ENCODE data around the gene SDHAF3. TPM values are rescaled to one million over a fixed set of nuclear protein-coding genes. Genes with fewer than 3 reads are reported as not detected.

Gene SDHAF3
- total RNA-seq, 3 donors from 2014 or later: 11.7 to 23.2 (median 17.1) TPM

GRCh38 chr7:97081521-97082300 is 35.8 kb upstream of the SDHAF3 start:
- Histone ChIP-seq H3K4me1 (ENCODE audit: low read depth) (no peaks in the 10 kb centered on the region), H3K36me3 (ENCODE audit: low read depth) (no peaks in the 10 kb centered on the region), H3K9me3 (no peaks in the 10 kb centered on the region), H3K4me3 (no peak overlapping the region)
- TF ChIP-seq CTCF (IDR thresholded peaks at IDR 0.05): no peak
- DNase-seq (no peak), ATAC-seq (no peak)
- intact Hi-C loops (cut with DNase I, micrococcal nuclease): no loop called here

- intact Hi-C loops (cut with DNase I, micrococcal nuclease): no loop called here
- DNase-seq (no peak), ATAC-seq (no peak)
- Histone ChIP-seq H3K9me3 (no peaks in the 10 kb centered on the region), H3K4me1 (ENCODE audit: low read depth) (no peaks in the 10 kb centered on the region), H3K4me3 (no peak overlapping the region), H3K36me3 (ENCODE audit: low read depth) (no peaks in the 10 kb centered on the region)
- no peak for TF ChIP-seq CTCF (IDR thresholded peaks at IDR 0.05)
Observed at GRCh38 chr7:97088364-97088763, 29.1 kb upstream of the SDHAF3 start.

GRCh38 chr7:97089771-97090170 is 27.7 kb upstream of the SDHAF3 start:
- DNase-seq (no peak), ATAC-seq (no peak)
- Histone ChIP-seq H3K4me3 (no peak overlapping the region), H3K4me1 (ENCODE audit: low read depth) (no peaks in the 10 kb centered on the region), H3K36me3 (ENCODE audit: low read depth) (no peaks in the 10 kb centered on the region), H3K9me3 (no peaks in the 10 kb centered on the region)
- no peak for TF ChIP-seq CTCF (IDR thresholded peaks at IDR 0.05)
- intact Hi-C loops (cut with DNase I, micrococcal nuclease): no loop called here

GRCh38 chr7:97090761-97091353 is 26.6 kb upstream of the SDHAF3 start:
- TF ChIP-seq CTCF (IDR thresholded peaks at IDR 0.05): no peak
- H3K4me1 ChIP-seq (ENCODE audit: low read depth): no peaks in the 10 kb centered on the region

GRCh38 chr7:97094284-97094930 is 23.1 kb upstream of the SDHAF3 start:
- intact Hi-C loops (cut with DNase I, micrococcal nuclease): no loop called here
- Histone ChIP-seq H3K4me3 (no peak overlapping the region), H3K36me3 (ENCODE audit: low read depth) (no peaks in the 10 kb centered on the region), H3K9me3 (no peaks in the 10 kb centered on the region), H3K4me1 (ENCODE audit: low read depth) (no peaks in the 10 kb centered on the region)
- DNase-seq (no peak), ATAC-seq (no peak)
- no peak for TF ChIP-seq CTCF (IDR thresholded peaks at IDR 0.05)

More at GRCh38 chr7:97090761-97091353, 26.6 kb upstream of the SDHAF3 start:
- ATAC-seq: no peak
- DNase-seq: no peak
- intact Hi-C loops (cut with DNase I, micrococcal nuclease): no loop called here
- no peak overlapping the region for H3K4me3 ChIP-seq
- no peaks in the 10 kb centered on the region for H3K9me3 ChIP-seq
- no peaks in the 10 kb centered on the region for H3K36me3 ChIP-seq (ENCODE audit: low read depth)
